Measurements from ENCODE around the gene GDF10.

- TF ChIP-seq POLR2A (IDR thresholded peaks at IDR 0.05) (no peak), CTCF (IDR thresholded peaks at IDR 0.05) (no peak)
Measured at GRCh38 chr10:47362199-47362598, 62.2 kb downstream of the GDF10 start.
